GM18867 (cell line): ENCODE results near the gene SLC25A12.
"Not testable (repeated sequence)": the region's sequence is repeated elsewhere in the genome, so short reads cannot be mapped to it uniquely, and the experiment has no call there.

Experiments used
- ATAC-seq: cut with Tn5 transposase; IDR thresholded peaks from one replicate; pipeline ENCODE4 v1.9.1; 2021; ENCODE audit warnings: mild to moderate bottlenecking, moderate library complexity; ENCODE audit not compliant: unreplicated experiment

The SLC25A12 gene

GRCh38 chr2:171792886-171793580 lies 101.0 kb downstream of the SLC25A12 start:
- no peak for ATAC-seq

GRCh38 chr2:171792157-171792556 lies 101.9 kb downstream of the SLC25A12 start:
- no peak for ATAC-seq

- no peak for ATAC-seq
These were observed 102.7 kb downstream of the SLC25A12 start for GRCh38 chr2:171791361-171791760.

GRCh38 chr2:171789956-171790355 lies 104.1 kb downstream of the SLC25A12 start:
- ATAC-seq: no peak

- no peak for ATAC-seq
These were observed 105.6 kb downstream of the SLC25A12 start for GRCh38 chr2:171788316-171788993.

GRCh38 chr2:171787333-171788072 lies 106.5 kb downstream of the SLC25A12 start:
- ATAC-seq: no peak

GRCh38 chr2:171785450-171785849 lies 108.6 kb downstream of the SLC25A12 start:
- no peak for ATAC-seq

- ATAC-seq: no peak
These were observed 115.5 kb downstream of the SLC25A12 start for GRCh38 chr2:171778515-171778914.

- ATAC-seq: not testable (repeated sequence)
These were observed 119.5 kb downstream of the SLC25A12 start for GRCh38 chr2:171774581-171774980.

GRCh38 chr2:171772373-171772772 lies 121.7 kb downstream of the SLC25A12 start:
- ATAC-seq: no peak

- ATAC-seq: no peak
These were observed 122.6 kb downstream of the SLC25A12 start for GRCh38 chr2:171771463-171771862.

- ATAC-seq: no peak
These were observed 130.4 kb downstream of the SLC25A12 start for GRCh38 chr2:171763602-171764001.

GRCh38 chr2:171762879-171763573 lies 131.0 kb downstream of the SLC25A12 start:
- ATAC-seq: no peak

GRCh38 chr2:171761176-171761575 lies 132.9 kb downstream of the SLC25A12 start:
- not testable (repeated sequence) for ATAC-seq

GRCh38 chr2:171758762-171759161 lies 135.3 kb downstream of the SLC25A12 start:
- ATAC-seq: not testable (repeated sequence)

GRCh38 chr2:171754254-171754939 lies 139.6 kb downstream of the SLC25A12 start:
- ATAC-seq: no peak

GRCh38 chr2:171747371-171747770 lies 146.7 kb downstream of the SLC25A12 start:
- ATAC-seq: no peak

GRCh38 chr2:171745806-171746205 lies 148.2 kb downstream of the SLC25A12 start:
- no peak for ATAC-seq

GRCh38 chr2:171745141-171745540 lies 148.9 kb downstream of the SLC25A12 start:
- ATAC-seq: no peak

- no peak for ATAC-seq
These were observed 151.3 kb downstream of the SLC25A12 start for GRCh38 chr2:171742760-171743159.

- ATAC-seq: peak; percentile 84
These were observed 152.9 kb downstream of the SLC25A12 start for GRCh38 chr2:171741189-171741588.
